Activated CD8-positive, alpha-beta memory T cell treated with anti-CD3 and anti-CD28 coated beads for 24 hours (primary cell): ENCODE measurements around the gene WDCP.
"Not testable (repeated sequence)": the region's sequence is repeated elsewhere in the genome, so short reads cannot be mapped to it uniquely, and the experiment has no call there.

Source experiments
- DNase-seq: peaks from one replicate; pipeline ENCODE4 v3.0.0-alpha.2; 2020

Gene WDCP

GRCh38 chr2:24021122-24021998, 25.8 kb downstream of the WDCP start:
- DNase-seq, result no peak

- DNase-seq, result no peak
These were observed 26.9 kb downstream of the WDCP start for GRCh38 chr2:24020244-24020643.

GRCh38 chr2:24019729-24020128, 27.5 kb downstream of the WDCP start:
- no peak for DNase-seq

GRCh38 chr2:24018241-24018640, 28.9 kb downstream of the WDCP start:
- no peak for DNase-seq

GRCh38 chr2:24017711-24018110, 29.5 kb downstream of the WDCP start:
- no peak for DNase-seq

GRCh38 chr2:24016853-24017703, 30.1 kb downstream of the WDCP start:
- no peak for DNase-seq

- DNase-seq, result no peak
These were observed 30.8 kb downstream of the WDCP start for GRCh38 chr2:24016376-24016761.

- DNase-seq, result no peak
These were observed 31.4 kb downstream of the WDCP start for GRCh38 chr2:24015562-24016375.

GRCh38 chr2:24014902-24015301, 32.3 kb downstream of the WDCP start:
- DNase-seq, result not testable (repeated sequence)

GRCh38 chr2:24012521-24013188, 34.5 kb downstream of the WDCP start:
- DNase-seq, result no peak

GRCh38 chr2:24011250-24012104, 35.7 kb downstream of the WDCP start:
- no peak for DNase-seq

GRCh38 chr2:24010477-24011249, 36.5 kb downstream of the WDCP start:
- no peak for DNase-seq

- DNase-seq, result no peak
These were observed 37.3 kb downstream of the WDCP start, which contains the start of gene MFSD2B for GRCh38 chr2:24009680-24010476. Gene MFSD2B, plus strand, starts transcription at chr2:24010085. Its CDS starts 12 bp downstream, at chr2:24010097.

GRCh38 chr2:24009367-24009679, 37.9 kb downstream of the WDCP start:
- DNase-seq, result no peak

- no peak for DNase-seq
These were observed 38.4 kb downstream of the WDCP start for GRCh38 chr2:24008672-24009366.

- DNase-seq, result no peak
These were observed 39.5 kb downstream of the WDCP start for GRCh38 chr2:24007693-24008092.

GRCh38 chr2:23994567-23994966, 52.6 kb downstream of the WDCP start:
- DNase-seq, result no peak

- no peak for DNase-seq
These were observed 53.4 kb downstream of the WDCP start for GRCh38 chr2:23993736-23994269.

GRCh38 chr2:23992931-23993330, 54.3 kb downstream of the WDCP start:
- DNase-seq, result no peak
